ENCODE data around the gene ADAM29.
"Not testable (repeated sequence)": the region's sequence is repeated elsewhere in the genome, so short reads cannot be mapped to it uniquely, and the experiment has no call there.

Gene ADAM29

GRCh38 chr4:174946246-174946645 lies 28.1 kb downstream of the ADAM29 start:
- DNase-seq (ENCODE audit: low read depth in 1 of 2, low spot score in 1 of 2): no peak

GRCh38 chr4:174948826-174949225 lies 30.7 kb downstream of the ADAM29 start:
- no peak for DNase-seq (ENCODE audit: low read depth in 1 of 2, low spot score in 1 of 2)

GRCh38 chr4:174972911-174973310 lies 54.8 kb downstream of the ADAM29 start:
- no peak for DNase-seq (ENCODE audit: low read depth in 1 of 2, low spot score in 1 of 2)

- DNase-seq (ENCODE audit: low read depth in 1 of 2, low spot score in 1 of 2): no peak
Measured at GRCh38 chr4:174973336-174973735, 55.2 kb downstream of the ADAM29 start.

- no peak for DNase-seq (ENCODE audit: low read depth in 1 of 2, low spot score in 1 of 2)
Measured at GRCh38 chr4:174983128-174983750, 65.1 kb downstream of the ADAM29 start.

GRCh38 chr4:174983870-174984269 lies 65.7 kb downstream of the ADAM29 start:
- DNase-seq (ENCODE audit: low read depth in 1 of 2, low spot score in 1 of 2): not testable (repeated sequence)

- DNase-seq (ENCODE audit: low read depth in 1 of 2, low spot score in 1 of 2): no peak
Measured at GRCh38 chr4:174989791-174990190, 71.6 kb downstream of the ADAM29 start.

- no peak for DNase-seq (ENCODE audit: low read depth in 1 of 2, low spot score in 1 of 2)
Measured at GRCh38 chr4:174993916-174994315, 75.8 kb downstream of the ADAM29 start.

- DNase-seq (ENCODE audit: low read depth in 1 of 2, low spot score in 1 of 2): no peak
Measured at GRCh38 chr4:174996079-174996478, 77.9 kb downstream of the ADAM29 start.

GRCh38 chr4:174999407-174999806 lies 81.2 kb downstream of the ADAM29 start:
- no peak for DNase-seq (ENCODE audit: low read depth in 1 of 2, low spot score in 1 of 2)

GRCh38 chr4:175017751-175018150 lies 99.6 kb downstream of the ADAM29 start:
- DNase-seq (ENCODE audit: low read depth in 1 of 2, low spot score in 1 of 2): no peak

GRCh38 chr4:175019447-175019846 lies 101.3 kb downstream of the ADAM29 start:
- not testable (repeated sequence) for DNase-seq (ENCODE audit: low read depth in 1 of 2, low spot score in 1 of 2)

Data from stimulated activated CD4-positive, alpha-beta T cell treated with anti-CD3 and anti-CD28 coated beads, Interleukin-15, amount 100 ng/mL, for 1 hour (primary cell).